Measurements from ENCODE around the gene BIRC6.

BIRC6 gene

GRCh38 chr2:32611366-32611765 lies 254.5 kb downstream of the BIRC6 start:
- TF ChIP-seq CTCF (conservative IDR thresholded peaks at IDR 0.05; ENCODE audit: low read depth, low read length), result no peak
- no peak for DNase-seq (ENCODE audit: low read depth)

GRCh38 chr2:32611771-32612170 lies 254.9 kb downstream of the BIRC6 start:
- no peak overlapping the region for H3K4me3 ChIP-seq (ENCODE audit: low read length)
- no peak for TF ChIP-seq CTCF (conservative IDR thresholded peaks at IDR 0.05; ENCODE audit: low read depth, low read length)
- no peak for DNase-seq (ENCODE audit: low read depth)

More at GRCh38 chr2:32611366-32611765, 254.5 kb downstream of the BIRC6 start:
- no peak overlapping the region for H3K4me3 ChIP-seq (ENCODE audit: low read length)

GRCh38 chr2:32614084-32614483 lies 257.3 kb downstream of the BIRC6 start:
- TF ChIP-seq CTCF (conservative IDR thresholded peaks at IDR 0.05; ENCODE audit: low read depth, low read length), result no peak

GRCh38 chr2:32617599-32618189 lies 260.9 kb downstream of the BIRC6 start:
- no peak for DNase-seq (ENCODE audit: low read depth)
- TF ChIP-seq CTCF (conservative IDR thresholded peaks at IDR 0.05; ENCODE audit: low read depth, low read length), result no peak

More at GRCh38 chr2:32614084-32614483, 257.3 kb downstream of the BIRC6 start:
- no peak for DNase-seq (ENCODE audit: low read depth)
- H3K4me3 ChIP-seq (ENCODE audit: low read length), result no peak overlapping the region

GRCh38 chr2:32622570-32623310 lies 265.9 kb downstream of the BIRC6 start:
- DNase-seq (ENCODE audit: low read depth), result no peak
- TF ChIP-seq CTCF (conservative IDR thresholded peaks at IDR 0.05; ENCODE audit: low read depth, low read length), result no peak
- no peak overlapping the region for H3K4me3 ChIP-seq (ENCODE audit: low read length)

More at GRCh38 chr2:32617599-32618189, 260.9 kb downstream of the BIRC6 start:
- H3K4me3 ChIP-seq (ENCODE audit: low read length), result no peak overlapping the region

- H3K4me3 ChIP-seq (ENCODE audit: low read length), result no peak overlapping the region
- TF ChIP-seq CTCF (conservative IDR thresholded peaks at IDR 0.05; ENCODE audit: low read depth, low read length), result no peak
- DNase-seq (ENCODE audit: low read depth), result no peak
Measured at GRCh38 chr2:32623311-32623706, 266.5 kb downstream of the BIRC6 start.

- DNase-seq (ENCODE audit: low read depth), result no peak
- H3K4me3 ChIP-seq (ENCODE audit: low read length), result no peak overlapping the region
- TF ChIP-seq CTCF (conservative IDR thresholded peaks at IDR 0.05; ENCODE audit: low read depth, low read length), result no peak
Measured at GRCh38 chr2:32624812-32625211, 268.0 kb downstream of the BIRC6 start.

All from retinal pigment epithelial cell (primary cell).